Adrenal gland (tissue), 5 donors: ENCODE results near the gene SYNDIG1.

Experiments used
- POLR2A ChIP-seq, 2 donors: fragments of 450-650 bp; IDR thresholded peaks; one replicate each; pipeline ENCODE4 v1.6.1; 2017; ENCODE audit warnings: antibody characterized with exemption in 2 of 2, mild to moderate bottlenecking in 2 of 2, moderate library complexity in 1 of 2
- TF ChIP-seq, protein P1 (sequence below), 6 experiments: fragments of 450-650 bp in 4 of 6; fragments of 200-600 bp in 2 of 6; sonication (generic) in 1 of 6; IDR thresholded peaks; 1 replicate in 5 of 6; 2 replicates in 1 of 6; pipeline versions ENCODE4 v1.5.1 to v1.8.0; 2016 to 2021; ENCODE audit warnings: antibody characterized with exemption in 6 of 6, mild to moderate bottlenecking in 2 of 6, moderate library complexity in 1 of 6
- donor health status: DM: no; HTN: no; CAD: no.

DNA sequence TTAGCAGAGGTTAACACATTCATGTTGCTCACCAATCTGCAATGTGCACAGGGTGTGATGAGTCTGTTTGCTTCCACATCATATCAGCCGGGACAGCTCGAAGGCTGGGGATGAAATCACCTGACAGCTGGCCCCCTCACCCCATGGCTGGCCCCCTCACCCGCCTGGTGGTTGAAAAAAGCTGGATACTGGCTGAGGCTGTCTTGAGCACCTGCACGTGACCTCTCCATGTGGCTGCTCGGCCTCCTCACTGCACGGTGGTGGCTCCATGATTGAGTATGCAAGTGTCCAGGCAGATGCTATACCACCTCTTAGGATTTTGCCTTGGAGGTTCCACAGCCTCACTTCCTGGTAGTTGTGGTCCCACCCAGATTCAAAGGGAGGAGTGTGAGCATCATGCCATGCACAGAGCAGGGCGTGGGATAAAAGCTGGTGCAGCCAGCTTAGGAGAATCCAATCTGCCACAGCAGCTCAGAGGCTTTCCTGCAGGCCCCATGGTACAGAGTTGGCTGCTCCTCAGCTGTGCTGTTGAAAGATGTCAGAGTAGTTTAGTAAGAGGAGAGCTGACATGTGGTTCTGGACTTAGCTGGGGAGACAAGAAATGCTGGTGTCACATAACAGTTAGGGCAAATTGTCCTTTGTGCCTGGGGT, 29.6 kb upstream of the SYNDIG1 start:
- no peak for TF ChIP-seq POLR2A (IDR thresholded peaks at IDR 0.05)
- TF ChIP-seq, protein P1, sequence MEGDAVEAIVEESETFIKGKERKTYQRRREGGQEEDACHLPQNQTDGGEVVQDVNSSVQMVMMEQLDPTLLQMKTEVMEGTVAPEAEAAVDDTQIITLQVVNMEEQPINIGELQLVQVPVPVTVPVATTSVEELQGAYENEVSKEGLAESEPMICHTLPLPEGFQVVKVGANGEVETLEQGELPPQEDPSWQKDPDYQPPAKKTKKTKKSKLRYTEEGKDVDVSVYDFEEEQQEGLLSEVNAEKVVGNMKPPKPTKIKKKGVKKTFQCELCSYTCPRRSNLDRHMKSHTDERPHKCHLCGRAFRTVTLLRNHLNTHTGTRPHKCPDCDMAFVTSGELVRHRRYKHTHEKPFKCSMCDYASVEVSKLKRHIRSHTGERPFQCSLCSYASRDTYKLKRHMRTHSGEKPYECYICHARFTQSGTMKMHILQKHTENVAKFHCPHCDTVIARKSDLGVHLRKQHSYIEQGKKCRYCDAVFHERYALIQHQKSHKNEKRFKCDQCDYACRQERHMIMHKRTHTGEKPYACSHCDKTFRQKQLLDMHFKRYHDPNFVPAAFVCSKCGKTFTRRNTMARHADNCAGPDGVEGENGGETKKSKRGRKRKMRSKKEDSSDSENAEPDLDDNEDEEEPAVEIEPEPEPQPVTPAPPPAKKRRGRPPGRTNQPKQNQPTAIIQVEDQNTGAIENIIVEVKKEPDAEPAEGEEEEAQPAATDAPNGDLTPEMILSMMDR (IDR thresholded peaks at IDR 0.05): no peak
